NB4 (cell line): ENCODE results near the gene KLHL13.
"Not testable (repeated sequence)": the region's sequence is repeated elsewhere in the genome, so short reads cannot be mapped to it uniquely, and the experiment has no call there.

Source experiments
- DNase-seq: peaks from one replicate; pipeline ENCODE4 v3.0.0; 2010; ENCODE audit warnings: low read depth
- H3K4me3 ChIP-seq: one replicate; pipeline ENCODE4 v1.5.1; 2011; ENCODE audit warnings: mild to moderate bottlenecking, low read depth, low read length, moderate library complexity
- MYC ChIP-seq: IDR thresholded peaks from 2 replicates; pipeline ENCODE4 v1.6.1; 2011; ENCODE audit warnings: low read depth, low read length
- POLR2A ChIP-seq: IDR thresholded peaks from 2 replicates; pipeline ENCODE4 v1.6.1; 2011; ENCODE audit warnings: mild to moderate bottlenecking; ENCODE audit not compliant: insufficient read length; ENCODE audit errors: extremely low read depth
- TF ChIP-seq, protein P1 (sequence below): IDR thresholded peaks from one replicate; pipeline ENCODE4 v1.5.1; 2012; ENCODE audit warnings: low read depth, low read length
- TF ChIP-seq, protein P2 (sequence below): IDR thresholded peaks from 2 replicates; pipeline ENCODE4 v1.6.1; 2011; ENCODE audit warnings: low read depth, low read length

The KLHL13 gene

DNA sequence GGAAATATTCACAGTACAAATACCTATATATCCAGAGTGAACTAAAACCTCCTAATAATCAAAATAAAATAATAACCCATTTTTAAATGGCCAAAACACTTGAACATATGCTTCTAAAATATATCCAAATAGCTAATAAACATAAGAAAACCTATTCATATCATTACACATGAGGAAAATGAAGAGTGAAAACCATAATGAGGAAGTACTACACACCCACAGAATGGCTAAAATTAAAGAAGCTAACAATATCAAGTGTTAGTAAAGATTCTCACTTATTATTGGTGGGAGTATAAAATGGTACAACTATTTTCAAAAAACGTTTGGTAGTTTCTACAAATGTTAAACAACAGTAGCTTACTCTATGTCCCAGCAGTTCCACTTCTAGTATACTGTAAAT lies 92.1 kb downstream of the KLHL13 start:
- no peak overlapping the region for H3K4me3 ChIP-seq
- DNase-seq: no peak
- TF ChIP-seq POLR2A (no peak), MYC (no peak)
- TF ChIP-seq, protein P1, sequence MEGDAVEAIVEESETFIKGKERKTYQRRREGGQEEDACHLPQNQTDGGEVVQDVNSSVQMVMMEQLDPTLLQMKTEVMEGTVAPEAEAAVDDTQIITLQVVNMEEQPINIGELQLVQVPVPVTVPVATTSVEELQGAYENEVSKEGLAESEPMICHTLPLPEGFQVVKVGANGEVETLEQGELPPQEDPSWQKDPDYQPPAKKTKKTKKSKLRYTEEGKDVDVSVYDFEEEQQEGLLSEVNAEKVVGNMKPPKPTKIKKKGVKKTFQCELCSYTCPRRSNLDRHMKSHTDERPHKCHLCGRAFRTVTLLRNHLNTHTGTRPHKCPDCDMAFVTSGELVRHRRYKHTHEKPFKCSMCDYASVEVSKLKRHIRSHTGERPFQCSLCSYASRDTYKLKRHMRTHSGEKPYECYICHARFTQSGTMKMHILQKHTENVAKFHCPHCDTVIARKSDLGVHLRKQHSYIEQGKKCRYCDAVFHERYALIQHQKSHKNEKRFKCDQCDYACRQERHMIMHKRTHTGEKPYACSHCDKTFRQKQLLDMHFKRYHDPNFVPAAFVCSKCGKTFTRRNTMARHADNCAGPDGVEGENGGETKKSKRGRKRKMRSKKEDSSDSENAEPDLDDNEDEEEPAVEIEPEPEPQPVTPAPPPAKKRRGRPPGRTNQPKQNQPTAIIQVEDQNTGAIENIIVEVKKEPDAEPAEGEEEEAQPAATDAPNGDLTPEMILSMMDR: no peak
- TF ChIP-seq, protein P2, sequence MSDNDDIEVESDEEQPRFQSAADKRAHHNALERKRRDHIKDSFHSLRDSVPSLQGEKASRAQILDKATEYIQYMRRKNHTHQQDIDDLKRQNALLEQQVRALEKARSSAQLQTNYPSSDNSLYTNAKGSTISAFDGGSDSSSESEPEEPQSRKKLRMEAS: no peak

DNA sequence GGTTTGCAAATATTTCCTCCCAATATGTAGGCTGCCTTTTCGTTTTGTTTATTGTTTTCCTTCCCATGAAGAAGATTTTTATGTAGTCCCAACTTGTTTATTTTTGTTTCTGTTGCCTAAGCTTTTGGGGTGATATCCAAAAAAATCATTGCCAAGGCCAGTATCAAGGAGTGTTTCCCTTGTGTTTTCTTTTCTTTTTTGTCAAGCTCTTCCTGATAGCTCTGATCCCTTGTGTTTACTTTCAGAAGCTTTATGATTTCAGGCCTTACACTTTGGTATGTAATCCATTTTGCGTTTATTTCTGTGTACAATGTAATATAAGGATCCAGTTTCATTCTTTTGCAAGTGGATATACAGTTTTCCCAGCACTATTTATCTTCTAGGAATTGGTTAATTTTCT lies 93.9 kb downstream of the KLHL13 start:
- DNase-seq: no peak
- no peak overlapping the region for H3K4me3 ChIP-seq
- TF ChIP-seq MYC (no peak), POLR2A (no peak)
- TF ChIP-seq, protein P2: no peak
- TF ChIP-seq, protein P1: no peak

DNA sequence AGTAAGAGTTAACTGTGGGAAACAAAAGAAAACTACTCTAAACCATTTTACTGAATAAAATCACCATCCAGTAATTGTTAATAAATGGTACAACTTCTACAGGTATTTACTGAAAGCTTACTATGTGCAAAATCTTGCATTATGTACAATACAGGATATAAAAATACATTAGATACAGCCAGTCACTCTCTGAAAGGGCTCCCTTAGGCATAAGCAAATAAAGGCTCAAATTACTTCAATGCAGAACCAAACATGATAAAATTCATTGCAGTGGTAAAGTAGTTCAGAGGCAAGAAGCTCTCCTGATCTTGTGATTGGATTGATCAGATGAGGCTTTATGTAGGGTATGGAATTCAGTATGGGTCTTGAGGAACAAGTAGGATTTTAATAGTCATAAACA lies 100.2 kb downstream of the KLHL13 start:
- no peak for TF ChIP-seq MYC
- TF ChIP-seq, protein P1: no peak
- no peak for TF ChIP-seq POLR2A
- TF ChIP-seq, protein P2: no peak
- DNase-seq: no peak
- no peak overlapping the region for H3K4me3 ChIP-seq

DNA sequence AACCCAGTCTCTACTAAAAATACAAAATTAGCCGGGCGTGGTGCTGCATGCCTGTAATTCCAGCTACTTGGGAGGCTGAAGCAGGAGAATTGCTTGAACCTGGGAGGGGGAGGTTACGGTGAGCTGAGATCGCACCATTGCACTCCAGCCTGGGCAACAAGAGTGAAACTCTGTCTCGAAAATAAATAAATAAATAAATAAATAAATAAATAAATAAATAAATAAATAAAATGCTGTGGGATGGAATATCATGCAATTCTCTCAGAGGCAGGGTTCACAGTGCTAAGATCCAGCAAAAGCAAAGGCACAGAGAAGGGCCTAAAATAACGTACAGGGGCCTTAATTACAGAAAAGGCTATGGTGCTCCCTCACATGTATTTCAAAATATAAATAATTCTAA lies 114.2 kb downstream of the KLHL13 start:
- not testable (repeated sequence) for H3K4me3 ChIP-seq, DNase-seq

DNA sequence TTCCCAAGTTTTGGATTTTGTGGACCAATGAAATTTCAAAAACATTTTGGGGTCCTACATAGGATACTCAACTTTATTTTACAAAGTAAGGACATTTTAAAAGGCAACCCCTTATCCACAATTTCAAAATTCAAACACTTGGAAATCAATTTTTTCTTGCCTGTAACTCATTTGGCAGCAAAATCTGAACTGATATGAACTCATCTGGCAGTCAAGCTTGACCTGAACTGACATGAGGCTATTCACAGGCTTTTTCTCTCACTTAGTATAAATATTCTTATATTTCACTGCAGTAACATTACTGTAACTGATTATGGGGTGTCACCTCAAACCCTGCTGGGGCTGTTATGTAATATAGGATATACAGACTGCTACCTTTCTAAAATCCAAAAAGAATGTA lies 116.1 kb downstream of the KLHL13 start:
- TF ChIP-seq, protein P1: no peak
- TF ChIP-seq POLR2A (no peak), MYC (no peak)
- TF ChIP-seq, protein P2: no peak
- no peak for DNase-seq
- no peak overlapping the region for H3K4me3 ChIP-seq

DNA sequence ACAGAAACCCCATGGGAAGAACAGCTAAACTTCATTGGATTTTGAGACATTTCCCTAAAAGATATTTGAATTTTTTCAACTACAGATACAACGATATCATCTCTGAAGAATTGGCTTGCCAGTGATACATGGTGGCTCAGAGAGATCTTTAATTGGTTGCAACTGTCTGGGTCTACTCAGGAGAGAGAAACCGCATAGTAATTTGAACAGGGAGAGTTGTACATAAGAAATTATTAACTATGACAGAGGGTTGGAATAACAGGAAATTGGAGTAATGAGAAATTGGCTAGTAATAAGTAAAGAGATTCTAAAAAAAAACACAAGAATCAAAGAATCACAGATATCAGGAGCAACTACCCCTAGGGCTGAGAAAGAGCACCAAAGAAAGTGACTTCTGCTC lies 118.4 kb downstream of the KLHL13 start:
- TF ChIP-seq, protein P2: no peak
- TF ChIP-seq MYC: no peak
- TF ChIP-seq, protein P1: no peak
- TF ChIP-seq POLR2A: no peak

More for the DNA sequence above, 118.4 kb downstream of the KLHL13 start:
- H3K4me3 ChIP-seq: no peak overlapping the region
- no peak for DNase-seq
